GM21515 (cell line): ENCODE data around the gene HSD17B10.
A peak's percentile ranks its signal among the peaks of the same experiment; 100 is the strongest.
"Not testable (repeated sequence)": the region's sequence is repeated elsewhere in the genome, so short reads cannot be mapped to it uniquely, and the experiment has no call there.

ENCODE experiments used
- ATAC-seq: cut with Tn5 transposase; IDR thresholded peaks from one replicate; pipeline ENCODE4 v1.9.1; 2021; ENCODE audit not compliant: unreplicated experiment

Gene HSD17B10

DNA sequence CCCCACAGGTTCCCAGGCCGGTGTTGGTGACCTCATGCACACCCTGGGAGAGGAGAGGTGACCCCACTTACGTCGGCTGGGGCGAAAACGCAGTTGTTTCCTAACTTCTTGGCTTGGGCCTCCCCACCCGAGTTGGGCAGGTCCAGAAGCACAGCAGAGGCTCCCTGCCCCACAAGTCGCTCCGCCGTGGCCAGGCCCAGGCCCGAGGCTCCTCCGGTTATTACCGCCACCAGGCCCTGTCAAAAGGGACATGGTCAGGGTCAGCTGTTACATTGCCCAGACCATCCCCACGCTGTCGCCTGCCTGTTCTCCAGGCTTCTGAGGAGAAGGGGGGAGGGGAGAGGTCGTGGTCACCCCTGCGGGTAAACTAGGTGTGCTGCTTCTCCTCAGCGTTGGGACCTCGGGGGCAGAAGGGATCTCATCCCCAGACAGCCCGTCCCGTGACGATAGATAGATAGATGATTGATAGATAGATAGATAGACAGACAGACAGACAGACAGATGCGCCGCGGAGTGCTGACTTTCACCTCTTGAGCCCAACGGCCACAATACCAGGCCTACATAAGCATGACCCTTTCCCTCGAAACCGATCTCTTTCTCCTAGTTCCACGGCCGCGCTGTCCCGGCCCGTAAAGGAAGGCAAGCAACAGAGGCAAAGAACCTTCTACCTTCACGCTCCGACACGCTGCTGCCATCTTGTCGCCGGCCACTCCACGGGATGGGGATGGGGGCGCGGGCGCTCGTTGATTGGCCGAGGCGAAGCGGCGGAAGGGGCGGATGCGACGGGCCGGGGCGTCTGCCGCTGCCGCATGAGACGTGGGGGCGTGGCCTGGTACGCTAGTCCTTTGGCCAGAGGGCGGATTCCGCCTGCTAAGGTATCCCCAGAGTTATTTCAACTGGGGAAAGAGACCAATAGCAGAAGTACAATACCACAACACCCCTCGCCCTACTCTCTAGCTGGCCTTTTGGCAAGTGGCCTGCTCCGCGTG, at the start of gene HSD17B10:
TSS of gene HSD17B10 (minus strand) at position 720 of the 989 bp plus-strand sequence. CDS start at position 695, 25 bp downstream.
- peak; percentile 95 for ATAC-seq

DNA sequence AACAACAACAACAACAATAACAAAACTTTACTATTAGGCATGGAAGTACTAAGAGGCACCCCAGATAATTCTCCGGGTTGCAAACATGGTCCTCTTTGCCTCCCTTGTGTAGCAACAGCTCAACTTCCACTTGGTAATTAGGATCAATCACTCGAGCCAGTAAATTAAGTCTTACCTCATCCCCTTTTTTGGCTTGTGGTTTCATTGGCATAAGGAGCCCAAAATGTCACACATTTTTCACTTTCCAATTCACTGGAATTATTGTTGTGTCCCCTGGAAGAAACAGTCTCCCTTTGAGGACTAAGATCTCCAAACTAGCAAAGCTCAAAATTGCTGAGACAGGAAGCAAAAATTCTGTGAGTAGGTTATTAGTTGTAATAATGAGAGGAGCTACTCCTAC, 49.2 kb upstream of the HSD17B10 start:
- ATAC-seq, result no peak

DNA sequence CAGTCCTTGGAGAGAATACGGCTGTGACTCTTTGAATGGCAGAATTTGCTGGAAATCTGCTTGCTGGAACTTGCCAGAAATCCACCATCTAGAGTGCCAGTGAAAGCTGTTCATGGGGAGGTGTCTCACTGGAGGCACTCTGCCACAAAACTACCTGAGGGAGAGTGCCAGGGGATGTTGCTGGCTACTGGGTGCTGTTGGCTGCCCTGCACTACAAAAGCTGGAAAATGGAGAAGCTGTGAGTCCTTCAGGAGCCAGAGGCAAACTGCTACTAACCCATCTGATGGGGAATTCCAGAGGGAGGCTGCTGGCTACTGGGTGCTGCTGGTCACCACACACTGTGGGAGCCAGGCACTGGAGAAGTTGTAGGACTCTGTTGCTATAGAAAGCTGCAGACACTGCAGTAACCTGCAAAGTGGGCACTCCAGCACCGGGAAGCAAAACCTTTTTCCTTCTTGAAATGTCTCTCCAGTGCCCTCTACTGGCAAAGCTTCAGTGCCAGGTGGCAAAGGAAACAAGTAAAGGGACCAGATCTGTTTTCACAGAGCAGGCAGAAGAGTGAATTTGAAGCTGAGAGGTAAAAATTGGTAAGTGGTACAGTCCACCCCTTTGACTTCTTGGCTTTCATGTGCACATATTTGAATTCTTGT, 47.8 kb upstream of the HSD17B10 start:
- ATAC-seq, result no peak

DNA sequence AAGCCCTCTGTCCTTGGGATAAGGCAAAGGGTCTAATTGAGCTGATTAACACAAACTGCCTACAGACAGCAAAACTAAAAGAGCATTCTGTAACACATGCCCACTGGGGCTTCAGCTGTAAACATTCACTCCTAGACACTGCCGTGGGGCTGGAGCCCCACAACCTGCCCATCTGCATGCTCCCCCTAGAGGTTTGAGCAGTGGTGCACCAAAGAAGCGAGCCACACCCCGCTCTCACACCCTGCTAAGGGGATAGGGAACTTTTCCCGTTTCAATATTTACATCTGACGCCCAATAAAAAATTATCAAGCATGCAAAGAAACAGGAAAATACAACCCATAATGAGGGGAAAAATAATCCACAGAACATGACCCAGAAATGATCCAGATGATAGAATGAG, 46.9 kb upstream of the HSD17B10 start:
- no peak for ATAC-seq

DNA sequence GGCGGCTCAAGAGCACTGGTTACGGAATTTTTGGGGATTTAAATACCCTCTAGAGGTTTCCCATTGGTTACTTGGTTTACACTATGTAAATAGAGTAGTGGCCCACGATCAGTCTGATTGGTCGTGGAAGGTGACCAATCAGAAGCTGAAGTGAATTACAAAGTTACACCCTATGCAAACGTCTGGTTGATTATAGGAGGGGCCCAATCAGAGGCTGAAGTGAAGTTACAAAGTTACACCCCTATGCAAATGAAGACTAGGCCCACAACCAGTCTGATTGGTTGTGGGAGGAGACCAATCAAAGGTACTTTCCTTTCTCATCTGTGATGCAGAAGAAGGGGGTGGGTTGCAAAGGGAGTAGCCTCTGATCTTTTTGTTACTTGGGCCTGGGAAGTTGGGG, 45.1 kb upstream of the HSD17B10 start:
- no peak for ATAC-seq

DNA sequence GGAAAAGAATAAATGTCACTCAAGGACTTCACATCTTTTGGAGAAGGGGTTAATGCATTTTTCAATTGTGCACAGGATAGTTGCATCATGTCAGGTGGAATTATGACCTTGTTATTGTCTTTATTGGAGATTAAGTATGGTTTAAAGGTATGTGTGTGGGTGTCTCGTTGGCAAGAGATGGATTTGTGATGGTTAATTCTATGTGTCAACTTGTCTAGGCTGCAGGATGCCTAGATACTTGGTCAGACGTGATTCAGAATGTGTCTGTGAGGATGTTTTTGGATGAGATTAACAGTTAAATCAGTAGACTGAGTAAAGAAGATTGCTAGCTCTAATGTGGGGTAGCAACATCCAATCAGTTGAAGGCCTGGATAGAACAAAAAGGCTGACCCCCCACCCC, 42.2 kb upstream of the HSD17B10 start:
- no peak for ATAC-seq

DNA sequence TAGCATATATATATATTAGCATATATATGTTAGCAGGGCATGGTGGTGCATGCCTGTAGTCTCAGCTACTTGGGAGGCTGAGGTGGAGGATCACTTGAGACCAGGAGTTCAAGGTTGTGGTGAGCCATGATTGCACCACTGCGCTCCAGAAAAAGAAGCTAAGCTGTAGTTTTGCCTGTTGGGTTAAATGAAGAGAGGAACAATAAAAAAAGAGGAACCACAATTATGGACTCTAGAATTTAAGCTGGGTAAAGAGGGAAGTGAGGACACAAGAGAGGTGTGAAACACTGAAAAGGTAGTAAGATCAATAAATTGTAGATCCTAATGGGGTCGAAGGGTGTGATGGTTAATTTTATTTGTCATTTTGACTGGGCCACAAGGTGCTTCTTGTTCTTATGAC, 40.5 kb upstream of the HSD17B10 start:
- no peak for ATAC-seq

DNA sequence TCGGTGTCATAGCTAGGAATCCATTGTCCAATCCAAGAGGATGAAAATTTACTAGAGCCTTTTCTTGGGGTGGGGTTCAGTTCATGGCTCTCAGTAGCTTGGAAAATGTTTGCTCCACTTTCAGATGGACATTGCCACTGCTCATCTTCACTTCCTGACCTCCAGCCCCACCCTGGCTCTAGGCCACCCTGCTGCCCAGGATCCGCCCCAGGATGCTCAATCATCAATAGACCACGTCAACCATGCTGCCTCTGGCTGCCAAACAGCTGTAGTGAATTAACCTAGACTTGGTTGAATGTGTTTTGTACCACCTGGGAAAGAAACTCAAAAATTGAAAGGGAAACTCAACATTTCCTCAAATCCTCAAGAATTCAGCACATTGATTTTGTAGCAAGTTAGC, 37.2 kb upstream of the HSD17B10 start:
- no peak for ATAC-seq

DNA sequence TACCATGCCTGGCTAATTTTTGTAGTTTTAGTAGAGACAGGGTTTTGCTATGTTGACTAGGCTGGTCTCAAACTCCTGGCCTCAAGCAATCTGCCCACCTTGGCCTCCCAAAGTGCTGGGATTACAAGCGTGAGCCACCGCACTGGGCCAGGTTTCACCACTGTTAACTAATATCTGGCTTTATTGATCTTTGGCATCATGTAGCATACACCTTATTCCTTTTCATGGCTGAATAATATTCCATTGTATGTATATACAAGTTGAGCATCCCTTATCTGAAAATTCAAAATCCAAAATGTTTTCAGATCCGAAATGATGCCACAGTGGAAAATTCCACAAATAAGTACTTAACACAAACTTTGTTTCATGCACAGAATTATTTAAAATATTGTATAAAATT, 34.5 kb upstream of the HSD17B10 start:
- not testable (repeated sequence) for ATAC-seq

DNA sequence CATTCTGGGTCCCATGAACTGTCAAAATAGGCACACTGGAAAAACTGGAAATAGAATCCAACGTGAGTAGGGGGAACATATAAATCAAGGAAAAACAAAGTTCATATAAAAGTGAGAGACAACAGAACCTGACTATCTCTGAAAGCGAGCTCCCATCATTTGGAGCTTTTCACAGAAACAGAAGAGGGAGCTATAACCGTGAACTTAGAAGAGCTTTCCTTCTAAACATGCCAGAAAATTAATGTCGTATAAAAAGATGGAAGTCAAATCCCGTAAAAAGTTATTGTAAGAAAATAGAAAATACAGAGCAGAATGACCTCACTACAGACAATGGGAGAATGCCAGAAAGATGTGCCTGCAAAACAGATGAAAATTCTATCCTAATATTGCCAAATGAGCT, 23.9 kb upstream of the HSD17B10 start:
- ATAC-seq, result no peak

DNA sequence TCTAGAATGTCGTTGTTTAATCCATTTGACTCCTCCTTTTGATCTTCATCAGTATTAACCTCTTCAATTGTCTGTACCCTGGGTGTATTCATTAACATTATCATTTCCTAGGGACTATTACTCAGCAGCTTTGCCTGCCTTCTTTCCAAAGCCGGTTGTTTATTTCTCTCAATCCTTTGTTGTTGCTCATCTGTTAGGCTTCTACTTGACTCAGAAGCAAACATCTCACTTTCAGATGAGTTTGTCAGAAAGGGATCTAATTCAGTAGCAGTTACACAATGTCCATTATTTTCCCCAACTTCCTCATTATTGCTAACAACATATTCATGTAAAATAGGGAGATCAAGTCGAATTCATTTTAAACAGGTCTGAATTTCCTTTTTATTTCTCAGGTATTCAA, 22.1 kb upstream of the HSD17B10 start:
- no peak for ATAC-seq

DNA sequence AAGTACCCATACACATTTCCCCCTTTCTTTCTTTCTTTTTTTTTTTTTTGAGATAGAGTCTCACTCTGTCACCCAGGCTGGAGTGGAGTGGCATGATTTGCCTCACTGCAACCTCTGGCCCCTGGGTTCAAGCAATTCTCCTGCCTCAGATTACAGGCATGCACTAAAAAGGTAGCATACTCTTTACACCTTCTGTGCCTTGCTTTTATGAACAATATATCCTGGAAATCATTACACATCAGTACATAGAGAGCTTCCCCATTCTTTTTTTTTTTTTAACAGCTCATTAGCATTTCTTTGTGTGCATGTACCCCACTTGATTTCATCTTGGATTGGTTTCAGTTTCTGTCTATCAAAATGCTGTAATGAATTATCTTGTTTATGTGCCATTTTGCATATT, 18.6 kb upstream of the HSD17B10 start:
- no peak for ATAC-seq

DNA sequence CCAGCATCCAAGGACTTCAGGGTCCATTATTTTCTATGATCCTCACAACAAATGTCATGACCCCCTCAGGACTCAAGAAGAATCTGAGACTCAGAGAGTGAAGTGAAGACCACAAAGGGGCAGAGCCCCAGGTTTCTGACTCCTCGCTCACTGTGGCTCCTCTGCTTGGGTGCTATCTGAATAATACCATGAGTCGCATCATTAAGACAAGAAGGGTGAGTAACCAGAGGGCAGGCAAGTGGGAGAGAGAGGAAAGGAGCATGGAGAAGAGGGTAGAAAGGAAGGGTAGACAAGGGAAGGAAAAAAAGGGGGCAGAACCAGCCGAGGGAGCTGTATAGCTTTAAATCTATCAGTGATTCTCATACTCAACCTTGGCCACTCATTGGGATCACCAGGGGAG, 15.5 kb upstream of the HSD17B10 start:
- no peak for ATAC-seq

DNA sequence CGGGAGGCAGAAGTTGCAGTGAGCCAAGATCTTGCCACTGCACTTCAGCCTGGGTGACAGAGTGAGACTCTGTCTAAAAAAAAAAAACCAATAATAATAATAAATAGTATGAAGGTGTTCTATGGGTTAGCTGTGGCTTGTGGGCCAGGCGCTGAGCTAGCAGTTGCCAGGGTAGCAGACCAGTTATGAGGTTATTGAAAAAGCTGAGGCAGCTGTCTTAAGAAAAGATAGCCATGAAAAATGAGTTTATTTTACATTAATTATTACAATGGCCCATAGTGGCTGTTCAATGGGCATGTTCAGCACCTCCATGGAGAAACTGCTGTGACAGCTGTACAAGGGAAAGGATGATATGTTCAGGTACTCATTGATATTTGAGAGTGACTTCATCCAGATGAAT, 13.3 kb upstream of the HSD17B10 start:
- no peak for ATAC-seq

DNA sequence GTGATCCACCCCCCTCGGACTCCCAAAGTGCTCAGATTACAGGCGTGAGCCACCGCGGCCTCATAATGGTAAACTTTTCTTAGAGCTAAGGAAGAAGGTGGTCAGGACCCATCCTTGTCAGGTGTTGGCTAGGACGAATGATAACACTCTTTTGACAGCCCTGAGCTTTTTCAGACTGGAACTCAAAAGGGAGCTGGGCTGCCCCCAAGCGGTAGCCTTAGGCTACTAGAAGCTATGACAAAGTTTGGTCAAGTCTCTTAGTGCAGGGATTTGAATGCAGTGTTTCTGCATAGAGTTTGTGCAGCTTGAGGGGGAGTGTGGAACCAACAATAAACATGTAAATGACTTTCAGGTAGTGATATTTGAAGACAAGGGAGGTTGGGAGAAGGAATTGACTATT, 11.8 kb upstream of the HSD17B10 start:
- ATAC-seq, result no peak

DNA sequence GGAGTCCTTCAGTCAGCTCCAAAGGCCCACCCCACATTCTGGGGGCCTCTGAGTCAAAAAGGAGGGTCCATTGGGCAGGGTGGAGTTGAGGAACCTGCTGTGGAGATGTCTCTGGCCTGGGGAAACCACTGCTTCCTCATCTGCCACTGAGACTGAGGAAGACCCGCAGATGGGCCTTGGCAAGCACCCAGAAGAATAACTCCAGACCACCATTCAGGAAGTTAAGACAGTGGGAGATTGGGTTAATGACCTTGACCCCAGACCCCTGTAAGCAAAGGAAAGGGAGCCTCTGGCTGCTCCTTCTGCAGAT, 8.1 kb upstream of the HSD17B10 start:
- ATAC-seq, result no peak

DNA sequence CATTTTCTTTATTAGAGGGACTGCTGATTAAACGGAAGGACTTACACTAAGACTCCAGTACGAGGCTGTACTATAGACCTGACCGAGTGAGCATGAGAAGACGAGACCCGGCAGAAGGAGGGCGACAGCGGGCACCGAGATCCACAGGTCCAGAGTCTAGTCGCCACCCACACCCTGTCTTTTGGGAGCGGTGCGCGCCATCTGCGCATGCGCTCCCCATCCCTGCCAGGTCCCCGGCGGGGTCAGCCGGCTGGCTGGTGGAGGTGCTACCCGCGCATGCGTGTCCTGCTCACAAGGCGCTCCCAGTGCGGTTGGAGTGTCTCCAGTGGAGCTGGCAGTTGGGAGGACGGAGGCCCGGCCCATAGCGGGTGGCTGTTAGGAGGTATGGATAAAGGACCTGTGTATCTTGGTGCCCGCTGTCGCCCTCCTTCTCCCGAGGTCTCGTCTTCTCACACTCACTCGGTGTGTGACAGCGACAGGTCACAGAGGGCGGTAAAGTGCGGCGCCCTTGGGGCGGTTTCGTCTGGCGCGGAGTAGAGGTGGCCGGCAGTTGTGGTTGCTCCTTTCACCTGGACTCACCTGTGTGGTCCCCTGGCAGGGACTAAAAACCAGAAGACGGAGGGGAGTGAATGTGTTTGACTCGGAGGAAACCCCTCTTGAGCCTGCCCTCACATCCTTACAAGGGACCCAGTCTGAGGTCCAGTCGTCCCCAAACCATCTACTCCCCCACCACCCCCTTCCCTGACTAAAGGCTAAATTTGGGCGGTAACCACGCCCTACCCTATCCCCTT, 7.6 kb upstream of the HSD17B10 start:
- peak; percentile 78 for ATAC-seq

DNA sequence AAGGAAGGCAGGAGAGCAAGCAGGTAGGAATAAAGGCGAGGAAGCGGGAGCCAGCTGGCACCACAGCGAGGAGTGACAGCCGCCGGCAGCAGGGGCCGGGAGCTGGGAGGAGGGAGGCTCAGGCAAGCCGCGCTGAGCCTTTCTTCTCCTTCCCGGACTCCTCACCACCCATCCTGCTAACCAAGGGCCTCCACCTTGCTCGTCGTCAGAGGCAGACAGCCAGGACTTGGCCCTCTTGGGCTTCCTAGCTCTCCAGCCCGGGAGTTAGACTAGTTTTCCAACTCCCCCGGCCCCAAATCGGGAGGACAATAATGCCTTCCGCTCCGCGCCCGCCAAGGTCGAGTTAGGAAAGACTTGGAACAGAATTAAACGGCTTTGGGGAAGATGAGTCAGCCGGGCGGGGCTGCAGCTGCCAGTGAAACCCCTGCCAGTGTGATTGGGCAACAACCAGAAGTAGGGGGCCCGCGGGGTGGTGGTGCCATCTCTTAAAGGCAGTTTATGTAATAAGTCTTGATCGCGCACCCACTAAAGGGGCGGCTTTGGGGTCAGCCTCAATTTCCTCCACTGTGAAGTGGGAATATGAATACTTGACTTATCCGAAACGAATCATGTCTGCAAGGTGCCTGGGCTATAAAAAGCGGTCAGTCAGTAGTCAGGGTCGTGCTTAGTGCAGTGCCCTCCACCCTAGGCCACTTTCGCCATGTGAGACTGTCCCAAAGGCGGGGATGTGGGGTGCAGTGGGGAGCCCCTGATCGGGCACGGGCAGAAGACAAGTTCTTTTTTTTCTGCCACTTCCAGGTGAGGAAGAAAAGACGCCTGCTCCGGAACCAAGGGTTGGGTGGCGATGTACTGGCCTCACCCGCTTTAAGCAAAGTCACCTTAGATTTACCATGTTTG, 6.7 kb upstream of the HSD17B10 start:
- no peak for ATAC-seq

DNA sequence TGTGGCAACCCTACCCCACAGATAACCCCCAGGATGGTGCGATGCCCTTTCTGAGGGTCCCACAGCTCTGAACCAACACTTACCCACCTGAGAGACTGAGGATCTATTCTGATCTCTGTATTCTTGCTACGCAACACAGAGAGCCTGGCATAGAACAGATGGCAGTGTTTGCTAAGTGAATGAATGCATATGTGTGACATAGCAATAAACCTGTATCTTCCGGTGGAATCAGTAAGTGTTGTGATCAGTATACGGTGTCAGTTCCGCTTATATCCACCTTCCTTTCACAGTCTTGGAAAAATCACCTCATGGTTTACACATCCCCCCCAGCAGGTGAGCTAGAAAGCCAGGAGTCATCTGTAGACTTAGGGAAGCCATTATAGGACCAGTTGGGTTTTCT, 5.9 kb upstream of the HSD17B10 start:
- ATAC-seq, result no peak

DNA sequence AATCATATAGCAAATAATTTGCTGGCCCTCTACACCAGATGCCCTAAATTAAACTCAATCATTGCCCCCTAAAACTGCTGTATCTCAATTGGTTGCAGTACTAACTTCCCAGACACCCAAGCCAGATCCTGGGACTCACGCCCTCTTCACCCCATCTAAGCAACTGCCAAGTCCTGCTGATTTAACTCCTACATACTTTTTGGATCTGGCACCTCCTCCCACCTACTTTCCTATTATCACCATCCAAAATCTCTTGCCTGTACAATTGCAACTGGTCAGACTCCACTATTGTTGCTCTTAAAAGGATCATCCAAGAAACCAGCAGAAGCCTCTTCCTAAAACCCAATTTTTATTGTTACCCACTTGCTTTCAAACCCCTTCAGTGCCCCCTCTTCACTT, 4.7 kb upstream of the HSD17B10 start:
- no peak for ATAC-seq
